HepG2 (cell line): ENCODE data around the gene MRPL51. TPM values are rescaled to one million over a fixed set of nuclear protein-coding genes. Genes with fewer than 3 reads are reported as not detected.
A peak's percentile ranks its signal among the peaks of the same experiment; 100 is the strongest.

Experiments used
- ADNP ChIP-seq: sonication (generic); formaldehyde crosslinking; IDR thresholded peaks from 2 replicates; pipeline ENCODE4 v1.4.0; 2020; ENCODE audit warnings: missing genetic modification reagents
- ARID4A ChIP-seq: sonication (generic); formaldehyde crosslinking; IDR thresholded peaks from 2 replicates; pipeline ENCODE4 v1.5.0; 2020; ENCODE audit warnings: mild to moderate bottlenecking, missing genetic modification reagents, borderline replicate concordance
- DRAP1 ChIP-seq: IDR thresholded peaks from 2 replicates; pipeline ENCODE4 v1.6.1; 2016; ENCODE audit warnings: missing genetic modification reagents, missing compliant biosample characterization
- FLYWCH1 ChIP-seq: sonication (generic); formaldehyde crosslinking; IDR thresholded peaks from 2 replicates; pipeline ENCODE4 v1.8.1; 2023; ENCODE audit warnings: mild to moderate bottlenecking, missing genetic modification reagents
- FOXP4 ChIP-seq: sonication (generic); formaldehyde crosslinking; IDR thresholded peaks from 2 replicates; pipeline ENCODE4 v1.4.0; 2020; ENCODE audit warnings: missing genetic modification reagents
- KDM2A ChIP-seq: sonication (generic); formaldehyde crosslinking; IDR thresholded peaks from 2 replicates; pipeline ENCODE4 v1.4.0; 2020; ENCODE audit warnings: low read depth, missing genetic modification reagents, borderline replicate concordance
- PHF8 ChIP-seq: sonication (generic); formaldehyde crosslinking; IDR thresholded peaks from 2 replicates; pipeline ENCODE4 v1.5.0; 2020; ENCODE audit warnings: missing genetic modification reagents
- TP53 ChIP-seq: sonication (generic); formaldehyde crosslinking; conservative IDR thresholded peaks from 2 replicates; pipeline ENCODE4 v1.4.0; 2020; ENCODE audit warnings: missing genetic modification reagents
- ZNF343 ChIP-seq: sonication (generic); formaldehyde crosslinking; IDR thresholded peaks from 2 replicates; pipeline ENCODE4 v1.4.0; 2020; ENCODE audit warnings: mild to moderate bottlenecking, missing genetic modification reagents
- ZNF382 ChIP-seq: sonication (generic); formaldehyde crosslinking; IDR thresholded peaks from 2 replicates; pipeline ENCODE4 v1.5.0; 2020; ENCODE audit warnings: missing genetic modification reagents, mild to moderate bottlenecking, borderline replicate concordance
- ZNF749 ChIP-seq: sonication (generic); formaldehyde crosslinking; IDR thresholded peaks from 2 replicates; pipeline ENCODE4 v1.8.0; 2022; ENCODE audit warnings: mild to moderate bottlenecking, missing genetic modification reagents, moderate library complexity, borderline replicate concordance
- ZNF83 ChIP-seq: sonication (generic); formaldehyde crosslinking; IDR thresholded peaks from 2 replicates; pipeline ENCODE4 v1.4.0; 2020; ENCODE audit warnings: missing genetic modification reagents, mild to moderate bottlenecking, borderline replicate concordance
- polyA plus RNA-seq, 8 experiments: library from polyadenylated mRNA; depleted of rRNA in 3 of 8; stranded (reverse) in 7 of 8; unstranded in 1 of 8; fragments of >200 nt; fragmentation: Illumina TruSeq in 4 of 8; extraction: Trizol in 4 of 8; gene quantifications; 2 replicates each; pipeline versions ENCODE4 v1.2.1 to v1.2.3, GENCODE V29; 2011 to 2016; ENCODE audit warnings: low read depth in 4 of 8, missing spikeins in 1 of 8, mixed read lengths in 1 of 8; ENCODE audit not compliant: insufficient read depth in 1 of 8
- total RNA-seq, 5 experiments: library from RNA; depleted of rRNA; stranded (reverse); fragments of >200 nt; fragmentation: Illumina TruSeq; extraction: Trizol; gene quantifications; 2 replicates each; pipeline ENCODE4 v1.2.3, GENCODE V29; 2016; ENCODE audit warnings: low read depth in 1 of 5
- TF ChIP-seq, protein P1 (sequence below): sonication (generic); formaldehyde crosslinking; IDR thresholded peaks from 2 replicates; pipeline ENCODE4 v1.5.1; 2020; ENCODE audit warnings: mild to moderate bottlenecking, missing genetic modification reagents, moderate library complexity
- TF ChIP-seq, protein P2 (sequence below): sonication (generic); formaldehyde crosslinking; conservative IDR thresholded peaks from 2 replicates; pipeline ENCODE4 v1.4.0; 2020; ENCODE audit warnings: mild to moderate bottlenecking, missing genetic modification reagents, moderate library complexity

Gene MRPL51
- total and polyA plus RNA-seq, 2 of the 13 experiments (the other 11 are each of a cell fraction or from before 2014, with no cell fraction given): 64.8 to 278 TPM

DNA sequence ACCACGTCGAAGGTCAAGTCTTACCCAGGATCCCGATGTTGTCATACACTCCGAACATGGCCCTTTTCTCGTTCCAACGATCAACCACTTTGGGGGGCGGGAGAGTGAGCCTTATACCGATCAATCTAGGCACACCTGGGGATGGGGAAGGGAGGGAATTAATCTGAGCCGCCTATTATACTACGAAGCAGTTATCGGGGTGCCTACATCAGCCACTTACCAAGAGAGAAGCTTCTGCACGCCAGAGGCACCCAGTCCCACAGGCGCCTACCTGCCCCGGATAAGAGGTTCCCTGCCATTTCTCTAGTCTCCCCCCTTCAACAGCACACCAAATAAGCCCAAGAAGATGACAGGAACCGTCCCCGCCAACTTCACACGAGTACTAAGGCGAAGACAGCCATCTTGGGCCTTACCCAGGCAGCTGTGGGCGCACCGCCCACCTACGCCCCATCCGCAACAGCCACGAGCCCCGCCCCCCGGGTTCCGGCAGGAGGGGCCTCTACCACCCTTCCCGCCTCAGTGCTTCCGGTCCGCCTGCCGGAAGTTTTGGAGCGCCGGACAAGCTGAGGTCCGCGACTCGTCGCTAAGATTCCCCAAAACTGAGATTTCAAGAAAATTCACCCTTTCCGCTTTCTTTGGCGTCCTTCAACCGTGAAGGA lies at the start of gene MRPL51 (continued):
- TF ChIP-seq ARID4A (CRISPR knock-in tag) (peak; percentile 54; the same call in 1 of the 2 replicates), PHF8 (CRISPR knock-in tag) (peak; percentile 82), ZNF83 (CRISPR knock-in tag) (no peak), DRAP1 (peak; percentile 70; the same call in 1 of the 2 replicates), KDM2A (no peak; the same call in 1 of the 2 replicates), ZNF382 (CRISPR knock-in tag) (no peak), FLYWCH1 (no peak), ZNF343 (CRISPR knock-in tag) (no peak), ZNF749 (CRISPR knock-in tag) (no peak), TP53 (CRISPR knock-in tag) (no peak), ADNP (CRISPR knock-in tag) (no peak), FOXP4 (CRISPR knock-in tag) (no peak; the same call in 1 of the 2 replicates)
- TF ChIP-seq, protein P1, sequence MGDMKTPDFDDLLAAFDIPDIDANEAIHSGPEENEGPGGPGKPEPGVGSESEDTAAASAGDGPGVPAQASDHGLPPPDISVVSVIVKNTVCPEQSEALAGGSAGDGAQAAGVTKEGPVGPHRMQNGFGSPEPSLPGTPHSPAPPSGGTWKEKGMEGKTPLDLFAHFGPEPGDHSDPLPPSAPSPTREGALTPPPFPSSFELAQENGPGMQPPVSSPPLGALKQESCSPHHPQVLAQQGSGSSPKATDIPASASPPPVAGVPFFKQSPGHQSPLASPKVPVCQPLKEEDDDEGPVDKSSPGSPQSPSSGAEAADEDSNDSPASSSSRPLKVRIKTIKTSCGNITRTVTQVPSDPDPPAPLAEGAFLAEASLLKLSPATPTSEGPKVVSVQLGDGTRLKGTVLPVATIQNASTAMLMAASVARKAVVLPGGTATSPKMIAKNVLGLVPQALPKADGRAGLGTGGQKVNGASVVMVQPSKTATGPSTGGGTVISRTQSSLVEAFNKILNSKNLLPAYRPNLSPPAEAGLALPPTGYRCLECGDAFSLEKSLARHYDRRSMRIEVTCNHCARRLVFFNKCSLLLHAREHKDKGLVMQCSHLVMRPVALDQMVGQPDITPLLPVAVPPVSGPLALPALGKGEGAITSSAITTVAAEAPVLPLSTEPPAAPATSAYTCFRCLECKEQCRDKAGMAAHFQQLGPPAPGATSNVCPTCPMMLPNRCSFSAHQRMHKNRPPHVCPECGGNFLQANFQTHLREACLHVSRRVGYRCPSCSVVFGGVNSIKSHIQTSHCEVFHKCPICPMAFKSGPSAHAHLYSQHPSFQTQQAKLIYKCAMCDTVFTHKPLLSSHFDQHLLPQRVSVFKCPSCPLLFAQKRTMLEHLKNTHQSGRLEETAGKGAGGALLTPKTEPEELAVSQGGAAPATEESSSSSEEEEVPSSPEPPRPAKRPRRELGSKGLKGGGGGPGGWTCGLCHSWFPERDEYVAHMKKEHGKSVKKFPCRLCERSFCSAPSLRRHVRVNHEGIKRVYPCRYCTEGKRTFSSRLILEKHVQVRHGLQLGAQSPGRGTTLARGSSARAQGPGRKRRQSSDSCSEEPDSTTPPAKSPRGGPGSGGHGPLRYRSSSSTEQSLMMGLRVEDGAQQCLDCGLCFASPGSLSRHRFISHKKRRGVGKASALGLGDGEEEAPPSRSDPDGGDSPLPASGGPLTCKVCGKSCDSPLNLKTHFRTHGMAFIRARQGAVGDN (CRISPR knock-in tag): peak; percentile 84
- TF ChIP-seq, protein P2, sequence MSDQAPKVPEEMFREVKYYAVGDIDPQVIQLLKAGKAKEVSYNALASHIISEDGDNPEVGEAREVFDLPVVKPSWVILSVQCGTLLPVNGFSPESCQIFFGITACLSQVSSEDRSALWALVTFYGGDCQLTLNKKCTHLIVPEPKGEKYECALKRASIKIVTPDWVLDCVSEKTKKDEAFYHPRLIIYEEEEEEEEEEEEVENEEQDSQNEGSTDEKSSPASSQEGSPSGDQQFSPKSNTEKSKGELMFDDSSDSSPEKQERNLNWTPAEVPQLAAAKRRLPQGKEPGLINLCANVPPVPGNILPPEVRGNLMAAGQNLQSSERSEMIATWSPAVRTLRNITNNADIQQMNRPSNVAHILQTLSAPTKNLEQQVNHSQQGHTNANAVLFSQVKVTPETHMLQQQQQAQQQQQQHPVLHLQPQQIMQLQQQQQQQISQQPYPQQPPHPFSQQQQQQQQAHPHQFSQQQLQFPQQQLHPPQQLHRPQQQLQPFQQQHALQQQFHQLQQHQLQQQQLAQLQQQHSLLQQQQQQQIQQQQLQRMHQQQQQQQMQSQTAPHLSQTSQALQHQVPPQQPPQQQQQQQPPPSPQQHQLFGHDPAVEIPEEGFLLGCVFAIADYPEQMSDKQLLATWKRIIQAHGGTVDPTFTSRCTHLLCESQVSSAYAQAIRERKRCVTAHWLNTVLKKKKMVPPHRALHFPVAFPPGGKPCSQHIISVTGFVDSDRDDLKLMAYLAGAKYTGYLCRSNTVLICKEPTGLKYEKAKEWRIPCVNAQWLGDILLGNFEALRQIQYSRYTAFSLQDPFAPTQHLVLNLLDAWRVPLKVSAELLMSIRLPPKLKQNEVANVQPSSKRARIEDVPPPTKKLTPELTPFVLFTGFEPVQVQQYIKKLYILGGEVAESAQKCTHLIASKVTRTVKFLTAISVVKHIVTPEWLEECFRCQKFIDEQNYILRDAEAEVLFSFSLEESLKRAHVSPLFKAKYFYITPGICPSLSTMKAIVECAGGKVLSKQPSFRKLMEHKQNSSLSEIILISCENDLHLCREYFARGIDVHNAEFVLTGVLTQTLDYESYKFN: no peak
